ENCODE data around the gene SQSTM1.

The SQSTM1 gene

GRCh38 chr5:179880848-179881590 lies 60.3 kb downstream of the SQSTM1 start:
- in situ Hi-C loops (cut with HindIII; ENCODE audit: low pct_unique_long_range_greater_than_20kb, low sequenced_read_pairs): no loop called here
- no peak for DNase-seq (ENCODE audit: low read depth in 1 of 2, low spot score in 1 of 2)
- no peak for TF ChIP-seq JUND (IDR thresholded peaks at IDR 0.05; ENCODE audit: low read depth)

- in situ Hi-C loops (cut with HindIII; ENCODE audit: low pct_unique_long_range_greater_than_20kb, low sequenced_read_pairs): no loop called here
- DNase-seq (ENCODE audit: low read depth in 1 of 2, low spot score in 1 of 2): no peak
- TF ChIP-seq JUND (IDR thresholded peaks at IDR 0.05; ENCODE audit: low read depth): no peak
Observed at GRCh38 chr5:179882338-179882737, 61.6 kb downstream of the SQSTM1 start.

- in situ Hi-C loops (cut with HindIII; ENCODE audit: low pct_unique_long_range_greater_than_20kb, low sequenced_read_pairs): no loop called here
- no peak for TF ChIP-seq JUND (IDR thresholded peaks at IDR 0.05; ENCODE audit: low read depth)
- no peak for DNase-seq (ENCODE audit: low read depth in 1 of 2, low spot score in 1 of 2)
Observed at GRCh38 chr5:179883163-179883562, 62.5 kb downstream of the SQSTM1 start.

GRCh38 chr5:179885491-179886090 lies 64.9 kb downstream of the SQSTM1 start:
- DNase-seq (ENCODE audit: low read depth in 1 of 2, low spot score in 1 of 2): no peak
- in situ Hi-C loops (cut with HindIII; ENCODE audit: low pct_unique_long_range_greater_than_20kb, low sequenced_read_pairs): no loop called here
- TF ChIP-seq JUND (IDR thresholded peaks at IDR 0.05; ENCODE audit: low read depth): no peak

- TF ChIP-seq JUND (IDR thresholded peaks at IDR 0.05; ENCODE audit: low read depth): no peak
- DNase-seq (ENCODE audit: low read depth in 1 of 2, low spot score in 1 of 2): no peak
- in situ Hi-C loops (cut with HindIII; ENCODE audit: low pct_unique_long_range_greater_than_20kb, low sequenced_read_pairs): no loop called here
Observed at GRCh38 chr5:179886190-179886911, 65.6 kb downstream of the SQSTM1 start.

- no peak for DNase-seq (ENCODE audit: low read depth in 1 of 2, low spot score in 1 of 2)
- in situ Hi-C loops (cut with HindIII; ENCODE audit: low pct_unique_long_range_greater_than_20kb, low sequenced_read_pairs): no loop called here
- no peak for TF ChIP-seq JUND (IDR thresholded peaks at IDR 0.05; ENCODE audit: low read depth)
Observed at GRCh38 chr5:179887095-179887494, 66.4 kb downstream of the SQSTM1 start.

Data from T47D (cell line).